ENCODE results near the gene SEMA4A.

Gene SEMA4A

GRCh38 chr1:156153362-156153761 is at the start of gene SEMA4A:
Gene SEMA4A, plus strand, starts transcription at chr1:156153585. Its CDS starts 994 bp downstream, at chr1:156154579.
- peaks cover 91 to 92% of the 10 kb centered on the region in 2 experiments for H3K4me1 ChIP-seq (ENCODE audit: control insufficient read depth in 1 of 2, insufficient read depth in 1 of 2, low read depth in 1 of 2, low read length in 1 of 2)

DNA sequence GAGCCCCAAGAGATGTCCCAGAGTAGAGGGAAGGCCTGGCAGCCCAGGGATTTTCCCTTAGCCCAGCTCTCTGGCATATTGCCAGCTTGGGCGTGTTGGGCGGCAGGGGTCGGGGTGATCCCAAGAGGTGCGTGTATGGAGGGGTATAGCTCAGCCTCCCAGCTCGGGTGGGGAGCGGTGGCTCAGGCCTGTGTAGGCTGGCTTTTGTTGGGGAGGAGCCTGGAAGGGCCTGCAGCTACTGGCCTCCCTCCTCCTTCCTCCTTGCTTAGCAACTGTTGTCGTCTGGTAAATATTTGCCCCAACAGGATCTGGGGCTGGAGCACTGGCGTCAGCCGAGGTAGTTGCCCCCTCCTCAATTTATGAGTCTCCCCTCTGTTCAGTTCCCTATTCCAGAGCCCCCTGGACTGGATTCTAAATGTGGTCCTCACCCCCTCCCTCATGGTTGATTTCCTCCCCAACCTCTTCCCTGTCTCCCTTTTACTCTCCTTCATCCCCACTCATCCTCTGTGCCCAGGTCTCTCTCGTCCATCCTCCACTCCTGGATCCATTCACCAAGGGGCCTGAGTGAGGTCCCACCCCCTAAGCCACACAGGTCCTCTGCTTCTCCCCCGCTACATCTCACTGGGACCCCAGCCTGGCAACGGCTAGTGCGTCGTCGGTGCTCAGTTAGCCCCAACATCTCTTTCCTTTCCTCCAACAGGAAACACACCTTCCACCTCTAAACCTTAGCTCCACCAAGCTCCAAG is 49.1 kb upstream of the SEMA4A start:
- no peaks in the 10 kb centered on the region for H3K9me3 ChIP-seq
- no peak overlapping the region for H3K27ac ChIP-seq
- H3K36me3 ChIP-seq, result no peaks in the 10 kb centered on the region
- peaks cover 7 to 8% of the 10 kb centered on the region in 2 experiments for H3K4me1 ChIP-seq (ENCODE audit: control insufficient read depth in 1 of 2, insufficient read depth in 1 of 2, low read depth in 1 of 2, low read length in 1 of 2)
- no peak for TF ChIP-seq CTCF (IDR thresholded peaks at IDR 0.05)
- H3K4me3 ChIP-seq (ENCODE audit: low read depth in 1 of 2, low read length in 1 of 2), result no peak overlapping the region
- peaks cover 79% of the 10 kb centered on the region for H3K27me3 ChIP-seq

More at GRCh38 chr1:156153362-156153761, at the start of gene SEMA4A:
- TF ChIP-seq CTCF (IDR thresholded peaks at IDR 0.05), result no peak
- peak within 1 kb of the TSS; percentile 86 to 88 for H3K4me3 ChIP-seq (ENCODE audit: low read depth in 1 of 2, low read length in 1 of 2)
- no peaks in the 10 kb centered on the region for H3K9me3 ChIP-seq
- H3K27me3 ChIP-seq, result no peaks in the 10 kb centered on the region
- peaks cover 25% of the 10 kb centered on the region for H3K36me3 ChIP-seq
- peak within 1 kb of the TSS; percentile 96 for H3K27ac ChIP-seq

DNA sequence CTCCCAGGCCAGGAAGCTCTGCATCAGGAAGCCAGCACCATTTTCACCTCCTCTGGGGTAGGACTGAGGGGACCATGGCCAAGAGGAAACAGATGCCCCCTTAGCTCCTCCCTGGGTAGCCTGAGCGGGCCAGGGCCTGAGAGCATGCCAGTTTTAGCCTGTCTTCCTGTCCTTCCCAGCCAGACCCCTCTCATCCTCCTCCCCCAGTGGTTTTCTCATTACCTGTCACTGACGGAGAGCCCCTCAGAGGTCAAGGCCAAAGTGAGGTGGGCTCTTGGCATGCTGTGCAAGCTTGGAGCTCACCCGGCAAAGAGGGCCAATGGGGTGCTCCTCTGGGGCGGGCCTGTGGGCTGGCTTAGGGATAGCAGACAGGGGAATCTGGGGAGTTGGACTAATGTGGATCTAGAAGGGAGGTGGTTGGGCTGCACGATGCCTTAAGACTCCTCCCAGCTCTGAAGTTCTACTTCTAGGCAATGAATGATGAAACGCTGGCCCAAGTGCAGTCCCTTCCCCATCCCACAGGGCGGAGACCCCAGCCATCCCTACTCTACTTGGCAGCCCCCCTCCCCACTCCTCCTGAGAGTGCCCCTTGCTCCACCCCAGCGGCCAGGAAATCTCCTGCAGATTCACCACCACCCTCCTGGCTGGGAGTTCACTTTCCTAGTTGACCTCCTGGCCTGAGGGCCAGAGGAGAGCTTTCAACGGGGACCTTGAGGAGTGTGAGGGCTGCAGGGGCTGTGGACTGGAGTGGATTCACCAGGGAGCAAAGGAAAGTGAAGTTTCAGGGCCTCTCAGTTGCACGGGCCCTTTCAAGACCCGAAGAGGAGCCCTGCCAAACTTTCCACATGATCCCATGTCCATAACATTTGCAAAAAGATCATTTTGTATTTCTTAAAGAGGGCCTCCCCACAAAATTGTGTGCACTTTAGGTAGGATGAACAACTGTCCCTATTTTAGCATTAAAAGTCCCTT is 48.2 kb upstream of the SEMA4A start:
- peak overlapping the region; percentile 49 to 55 for H3K4me3 ChIP-seq (ENCODE audit: low read depth in 1 of 2, low read length in 1 of 2)

DNA sequence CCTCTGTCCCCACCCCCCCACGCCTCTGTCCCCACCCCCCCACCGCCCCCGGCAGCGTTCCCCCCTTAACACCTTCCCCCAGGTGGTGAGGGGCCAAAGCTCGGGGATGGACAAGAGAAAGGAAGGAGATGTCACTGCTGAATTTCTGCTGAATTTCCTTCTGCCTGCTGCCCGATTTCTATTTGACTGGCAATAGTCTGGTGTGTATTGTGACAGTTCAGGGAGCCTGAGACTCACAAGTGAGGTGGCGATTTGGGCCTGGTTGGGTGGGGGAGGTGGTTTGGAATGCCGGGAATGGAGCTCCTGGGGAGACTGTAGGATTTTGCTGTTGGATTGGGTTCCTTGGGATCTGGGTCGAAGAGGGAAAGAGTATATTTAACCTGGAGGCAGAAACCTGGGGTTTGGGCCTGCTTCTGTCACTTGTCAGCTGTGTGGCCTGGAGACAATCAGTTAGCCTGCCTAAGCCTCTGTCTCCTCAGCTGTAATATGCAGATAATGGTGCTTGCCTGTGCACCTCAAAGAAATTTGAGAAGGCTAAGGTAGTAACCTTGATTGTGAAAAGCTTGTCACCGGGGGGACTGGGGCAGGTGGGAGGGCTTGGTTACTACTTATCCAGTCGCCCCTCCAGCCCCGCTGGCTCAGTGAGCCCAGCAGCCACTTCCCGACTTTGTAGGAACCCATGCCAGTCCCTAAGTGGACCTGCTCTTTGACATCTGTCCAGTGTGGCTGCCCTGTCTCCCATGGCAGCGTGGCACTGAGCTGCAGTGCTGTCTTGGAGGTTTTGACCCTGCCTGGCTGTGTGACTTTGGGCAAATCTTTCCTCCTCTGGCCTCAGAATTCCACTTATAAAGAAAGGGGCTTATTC is 46.5 kb upstream of the SEMA4A start:
- Histone ChIP-seq H3K36me3 (no peaks in the 10 kb centered on the region), H3K4me3 (ENCODE audit: low read depth in 1 of 2, low read length in 1 of 2) (peak overlapping the region in 1 of 2 experiments; percentile 55), H3K4me1 (ENCODE audit: control insufficient read depth in 1 of 2, insufficient read depth in 1 of 2, low read depth in 1 of 2, low read length in 1 of 2) (peaks cover 7 to 8% of the 10 kb centered on the region in 2 experiments), H3K27ac (no peak overlapping the region), H3K27me3 (peaks cover 84% of the 10 kb centered on the region), H3K9me3 (no peaks in the 10 kb centered on the region)
- TF ChIP-seq CTCF (IDR thresholded peaks at IDR 0.05), result no peak

More for the DNA sequence above, 48.2 kb upstream of the SEMA4A start:
- Histone ChIP-seq H3K9me3 (no peaks in the 10 kb centered on the region), H3K27me3 (peaks cover 82% of the 10 kb centered on the region), H3K36me3 (no peaks in the 10 kb centered on the region), H3K4me1 (ENCODE audit: control insufficient read depth in 1 of 2, insufficient read depth in 1 of 2, low read depth in 1 of 2, low read length in 1 of 2) (peaks cover 7 to 8% of the 10 kb centered on the region in 2 experiments), H3K27ac (no peak overlapping the region)
- TF ChIP-seq CTCF (IDR thresholded peaks at IDR 0.05), result no peak

GRCh38 chr1:156108057-156108456 is 45.3 kb upstream of the SEMA4A start:
- Histone ChIP-seq H3K36me3 (no peaks in the 10 kb centered on the region), H3K27ac (no peak overlapping the region), H3K4me1 (ENCODE audit: control insufficient read depth in 1 of 2, insufficient read depth in 1 of 2, low read depth in 1 of 2, low read length in 1 of 2) (peaks cover 5 to 7% of the 10 kb centered on the region in 2 experiments), H3K27me3 (peaks cover 96% of the 10 kb centered on the region), H3K9me3 (no peaks in the 10 kb centered on the region), H3K4me3 (ENCODE audit: low read depth in 1 of 2, low read length in 1 of 2) (no peak overlapping the region)
- no peak for TF ChIP-seq CTCF (IDR thresholded peaks at IDR 0.05)
